HG03342 (cell line): ENCODE data around the gene SDCCAG8.

Experiments used
- ATAC-seq: cut with Tn5 transposase; IDR thresholded peaks from one replicate; pipeline ENCODE4 v1.9.1; 2021; ENCODE audit warnings: mild to moderate bottlenecking, moderate library complexity; ENCODE audit not compliant: unreplicated experiment

Gene SDCCAG8

DNA sequence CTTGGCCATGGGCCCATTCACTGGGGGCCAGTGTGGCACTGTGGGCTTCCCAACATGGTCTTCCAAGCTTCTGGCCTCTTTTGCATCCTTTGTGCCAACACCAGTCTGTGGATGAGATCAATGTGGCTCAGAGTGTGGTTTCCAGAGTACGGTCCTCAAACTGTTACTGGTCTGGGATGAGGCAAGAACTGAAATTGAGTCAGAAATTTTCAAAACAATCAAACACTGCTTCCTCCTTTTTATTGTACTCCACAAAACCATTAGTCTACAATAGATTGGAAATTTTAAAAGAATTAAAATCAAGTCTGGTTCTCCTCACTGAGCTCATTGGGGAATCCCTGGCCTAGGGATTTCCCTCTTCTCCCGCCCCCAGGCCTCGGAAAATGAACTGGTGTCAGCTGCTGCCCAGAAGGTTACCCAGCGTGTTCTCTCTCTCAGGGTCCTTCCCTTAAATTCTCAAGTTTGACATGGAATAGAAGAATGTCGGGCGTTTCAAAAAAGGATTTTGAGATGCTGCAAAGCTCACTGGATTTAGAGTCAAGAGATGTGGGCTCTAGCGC, 222.0 kb downstream of the SDCCAG8 start:
- ATAC-seq: no peak

DNA sequence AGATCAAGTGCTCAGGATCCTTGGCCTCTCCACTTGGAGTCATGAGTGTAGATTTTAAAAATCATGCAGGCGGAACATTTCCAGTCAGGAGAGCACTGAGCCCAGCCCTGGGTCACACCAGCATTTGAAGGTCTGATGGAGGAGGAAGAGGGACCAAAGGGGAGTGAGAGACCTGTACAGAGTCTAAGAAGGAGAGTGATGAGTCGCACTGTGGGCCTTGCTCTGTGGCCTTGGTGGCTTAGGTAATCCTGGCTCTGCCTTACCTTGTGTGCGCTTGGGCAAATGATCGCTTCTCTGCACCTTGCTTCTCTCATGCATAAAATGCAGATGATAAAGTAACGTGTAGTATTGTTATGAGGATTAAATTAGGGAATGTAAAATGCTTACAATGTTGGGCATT, 225.3 kb downstream of the SDCCAG8 start:
- no peak for ATAC-seq

DNA sequence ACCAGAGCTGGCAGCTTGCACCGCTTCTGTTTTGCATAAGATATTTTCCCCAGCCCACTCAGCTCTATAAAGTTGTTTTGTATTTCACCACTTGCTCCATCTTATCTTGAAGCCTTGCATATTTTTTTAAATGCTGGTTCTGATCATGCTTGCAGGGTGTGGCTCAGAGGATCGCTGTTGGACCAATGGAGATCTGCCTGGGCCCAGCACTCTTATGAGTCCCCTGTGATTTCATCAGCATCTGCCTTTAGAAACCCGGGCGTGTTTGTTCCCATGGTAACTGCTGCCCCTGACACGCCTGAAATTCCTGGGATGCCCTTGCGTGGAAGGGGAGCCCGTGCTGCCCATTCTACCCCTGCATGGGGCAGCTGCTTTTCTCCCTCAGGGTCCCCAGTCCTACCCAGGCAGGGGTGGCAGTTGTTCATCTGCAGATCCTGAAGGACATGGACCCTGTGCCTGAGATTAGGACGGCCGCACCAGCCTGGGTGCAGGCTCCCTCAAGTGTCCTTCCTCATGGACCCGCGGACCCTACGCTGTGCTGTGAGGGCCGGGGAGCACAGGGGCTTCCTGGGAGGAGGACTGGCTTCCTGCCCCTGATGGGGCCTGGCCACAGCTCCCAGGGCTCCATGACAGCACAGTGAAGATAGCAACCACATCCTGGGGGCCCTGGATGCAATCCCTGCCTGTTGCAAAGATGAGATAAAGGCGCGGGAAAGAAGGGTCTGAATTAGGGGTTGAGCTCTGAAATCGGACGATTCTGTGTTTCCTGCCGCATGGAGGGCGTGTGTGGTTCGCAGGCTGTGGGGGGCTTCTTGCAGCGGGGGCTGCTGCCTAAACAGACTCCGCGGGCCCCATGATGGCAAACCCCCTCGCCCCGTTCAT, 226.5 kb downstream of the SDCCAG8 start:
- ATAC-seq: no peak

DNA sequence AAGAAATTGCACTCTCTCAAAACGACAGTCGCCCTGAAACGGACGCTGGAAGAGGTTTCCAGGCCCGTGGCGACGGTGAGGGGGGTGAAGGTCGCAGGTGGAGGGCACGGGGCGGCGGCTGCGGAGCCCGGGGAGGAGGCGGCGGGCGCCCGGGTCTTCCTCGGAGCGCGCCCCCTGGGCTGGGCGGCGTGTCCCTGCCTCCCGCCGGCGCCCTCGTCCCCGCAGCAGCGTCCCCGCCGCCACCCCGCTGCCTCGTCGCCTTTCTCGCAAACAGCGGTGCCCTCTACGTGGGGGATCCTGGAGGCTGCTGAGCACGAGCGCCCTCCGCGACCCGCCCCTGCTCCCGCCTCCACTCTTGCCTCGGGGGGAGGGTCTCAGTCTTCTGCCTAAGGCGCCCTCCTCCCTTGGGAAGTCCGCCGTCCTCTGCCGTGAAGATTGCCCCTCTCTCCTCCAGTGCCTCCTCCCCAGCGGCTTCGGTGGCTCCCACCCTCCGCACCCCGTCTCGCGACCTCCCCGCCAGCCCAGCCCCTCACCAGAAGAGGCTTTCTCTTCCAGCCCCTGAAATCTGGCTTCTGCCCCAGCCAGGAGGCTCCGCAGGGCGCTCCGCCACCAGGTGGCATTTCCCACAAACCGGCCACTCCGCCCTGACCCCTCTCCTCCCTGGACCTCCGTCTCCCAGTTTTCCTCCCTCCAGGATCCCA, 227.4 kb downstream of the SDCCAG8 start:
- no peak for ATAC-seq

DNA sequence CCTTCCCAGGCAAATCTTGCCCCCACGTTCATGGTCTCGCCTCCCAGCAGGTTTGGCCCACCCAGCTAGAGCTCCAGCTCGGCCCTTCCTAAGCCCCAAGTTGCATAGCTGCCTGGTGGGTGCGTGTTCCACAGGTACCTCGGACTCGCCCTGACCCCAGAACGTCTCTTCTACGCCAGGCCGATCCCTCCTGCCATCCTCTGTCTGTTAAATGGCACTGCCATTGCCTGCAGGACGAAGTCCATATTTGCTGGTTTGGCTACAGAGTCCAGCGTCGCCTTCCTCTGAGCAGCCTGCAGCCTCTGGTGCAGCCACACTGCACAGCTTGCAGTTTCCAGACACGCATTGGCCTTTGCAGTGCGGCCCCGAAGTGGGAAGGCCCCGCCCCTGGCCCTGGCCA, 228.1 kb downstream of the SDCCAG8 start:
- no peak for ATAC-seq

GRCh38 chr1:243487036-243487648, 231.3 kb downstream of the SDCCAG8 start:
- ATAC-seq: no peak

GRCh38 chr1:243487649-243488227, 231.9 kb downstream of the SDCCAG8 start:
- no peak for ATAC-seq

DNA sequence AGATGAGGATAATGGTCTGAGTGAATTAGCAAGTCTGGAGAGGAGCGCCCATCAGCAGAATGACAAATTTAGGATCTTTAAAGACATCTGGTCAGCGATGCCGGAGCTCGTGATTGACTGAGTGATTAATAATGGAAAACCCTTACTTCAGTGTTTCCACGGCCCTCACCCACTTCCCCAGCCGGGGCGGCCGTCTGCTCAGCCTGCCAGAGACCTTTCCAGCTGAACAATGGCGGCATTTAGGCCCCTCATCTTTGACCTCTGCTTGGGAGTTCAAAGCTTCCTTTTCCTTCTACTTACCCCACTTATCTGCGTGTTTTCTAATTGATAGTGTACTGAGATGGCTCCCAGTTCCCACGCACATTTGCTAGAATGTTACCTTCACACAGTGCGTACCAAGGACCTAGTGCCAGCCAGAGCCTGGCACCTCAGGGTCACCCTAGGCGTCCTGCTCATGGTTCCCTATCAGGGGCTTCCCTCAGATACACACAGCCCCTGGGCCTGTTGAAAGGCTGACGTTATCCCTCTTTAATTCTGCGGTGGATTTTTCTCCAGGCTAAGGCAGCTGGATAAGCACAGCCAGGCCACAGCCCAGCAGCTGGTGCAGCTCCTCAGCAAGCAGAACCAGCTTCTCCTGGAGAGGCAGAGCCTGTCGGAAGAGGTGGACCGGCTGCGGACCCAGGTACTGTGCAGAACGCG, 232.8 kb downstream of the SDCCAG8 start:
- ATAC-seq: no peak

GRCh38 chr1:243489158-243489527, 233.3 kb downstream of the SDCCAG8 start:
- ATAC-seq: no peak

DNA sequence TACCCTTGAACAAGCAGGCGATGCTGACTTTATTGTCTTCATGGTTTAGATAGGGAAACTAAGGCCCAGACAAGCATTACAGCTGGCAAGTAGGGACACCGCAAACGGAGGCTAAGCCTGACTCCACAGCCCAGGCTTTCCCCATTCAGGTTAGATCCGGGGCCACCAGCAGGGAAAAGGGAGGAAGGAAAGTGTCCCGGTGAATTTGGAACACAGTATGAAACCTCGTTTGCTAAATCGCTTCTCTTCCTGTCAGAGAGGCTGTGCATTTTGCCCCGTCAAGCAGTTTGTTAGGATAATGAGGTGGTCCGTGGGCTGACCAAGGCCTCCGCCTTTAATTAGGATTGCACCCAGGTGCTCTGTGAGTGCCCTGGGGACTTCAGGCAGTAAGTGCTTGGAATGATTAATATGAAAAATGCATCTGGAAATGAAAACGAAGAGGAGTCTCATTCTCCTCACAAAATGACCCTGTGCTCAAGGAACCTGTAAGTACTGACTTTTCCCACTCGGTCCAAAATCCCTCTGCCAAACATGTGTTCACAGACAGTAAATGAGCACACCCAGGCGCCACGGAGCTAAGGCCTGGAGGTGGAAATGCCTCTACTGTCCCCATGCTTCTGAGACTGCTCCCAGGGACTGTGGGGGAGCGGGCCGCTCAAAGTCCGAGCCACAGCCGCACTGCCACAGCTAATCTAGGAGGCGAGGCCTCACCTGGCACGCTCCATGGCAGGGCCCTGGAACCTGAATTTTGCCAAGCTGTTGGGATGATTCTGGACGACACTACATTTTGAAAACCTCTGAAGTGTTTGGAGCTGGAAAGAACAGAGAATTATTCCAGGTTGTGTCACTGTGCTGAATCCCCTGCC, 234.1 kb downstream of the SDCCAG8 start:
- ATAC-seq: no peak

DNA sequence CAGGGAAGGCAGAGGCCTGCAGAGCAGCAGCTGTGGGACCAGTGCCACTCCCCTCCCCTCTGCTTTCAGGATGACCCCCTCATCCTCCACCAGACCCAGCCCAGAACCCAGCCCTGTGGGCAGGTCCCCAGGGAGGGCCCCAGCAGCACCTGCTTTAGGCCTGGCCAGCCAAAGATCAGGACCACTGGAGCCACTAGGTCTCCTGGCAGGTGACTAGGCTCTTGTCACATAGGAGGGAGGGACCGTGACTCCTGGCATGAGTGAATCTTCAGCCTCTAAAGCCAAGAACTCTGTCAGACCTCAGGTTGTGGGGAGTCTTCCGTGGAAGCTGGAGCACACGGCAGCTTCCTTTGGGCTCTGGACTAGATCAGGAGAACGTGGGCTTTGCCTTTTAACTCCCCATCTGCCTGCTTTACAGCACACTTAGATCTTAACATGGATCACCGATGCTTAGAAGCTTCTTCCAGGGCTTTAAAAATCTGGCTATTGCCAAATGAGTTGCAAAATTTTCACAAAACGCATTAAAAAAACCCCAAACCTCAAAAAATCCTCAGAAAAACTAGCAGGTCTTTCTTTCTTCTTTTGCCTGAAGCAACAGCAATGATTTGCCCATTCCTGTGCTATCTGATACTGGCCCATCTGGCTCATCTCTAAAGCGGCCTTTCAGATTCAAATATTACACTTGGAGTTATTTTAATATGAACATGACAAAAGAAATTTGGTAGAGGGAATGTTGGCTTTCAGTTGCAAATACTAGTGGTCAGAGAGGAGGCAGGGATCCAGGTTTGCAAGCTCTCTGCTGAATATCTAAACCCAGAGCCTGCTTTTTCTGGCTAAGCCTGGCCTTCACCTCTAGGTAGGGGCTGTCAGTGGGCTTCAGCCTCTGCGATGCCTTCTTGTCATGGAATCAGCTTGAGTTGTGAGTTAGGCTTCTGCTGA, 235.2 kb downstream of the SDCCAG8 start:
- ATAC-seq: no peak

GRCh38 chr1:243493156-243494129, 237.6 kb downstream of the SDCCAG8 start:
- no peak for ATAC-seq

DNA sequence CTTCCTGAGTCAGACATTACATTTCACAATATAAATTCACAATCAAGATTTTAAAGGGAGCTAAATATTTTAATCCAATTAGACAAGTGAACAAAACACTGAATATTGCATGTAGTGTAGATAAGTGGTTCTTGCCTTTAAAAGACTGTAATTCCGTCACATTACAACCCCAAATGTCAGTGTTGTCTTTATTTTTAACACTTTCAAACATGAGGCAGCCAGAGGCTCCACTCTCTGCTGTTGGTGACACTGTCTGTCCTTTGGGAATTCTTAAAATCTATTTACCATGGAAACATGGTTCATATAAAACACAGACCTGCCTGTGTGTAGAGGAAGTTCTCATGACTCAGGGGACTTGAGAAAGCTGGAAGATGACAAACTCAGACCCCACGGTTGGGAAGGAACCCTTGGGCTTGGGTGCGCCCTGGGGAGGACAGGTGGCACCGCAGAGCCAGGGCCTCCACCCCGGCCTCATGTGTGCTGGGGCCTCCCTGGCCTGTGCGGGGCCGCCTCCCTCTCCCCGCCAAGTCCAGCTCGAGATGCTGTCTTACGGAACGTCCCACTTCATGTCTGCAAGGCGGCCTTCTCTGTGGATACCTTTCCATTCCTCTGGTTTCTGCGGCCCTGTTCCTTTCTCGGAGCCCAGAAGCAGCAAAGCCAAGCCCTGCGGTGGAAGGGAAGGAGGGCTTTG, 239.0 kb downstream of the SDCCAG8 start:
- ATAC-seq: no peak

DNA sequence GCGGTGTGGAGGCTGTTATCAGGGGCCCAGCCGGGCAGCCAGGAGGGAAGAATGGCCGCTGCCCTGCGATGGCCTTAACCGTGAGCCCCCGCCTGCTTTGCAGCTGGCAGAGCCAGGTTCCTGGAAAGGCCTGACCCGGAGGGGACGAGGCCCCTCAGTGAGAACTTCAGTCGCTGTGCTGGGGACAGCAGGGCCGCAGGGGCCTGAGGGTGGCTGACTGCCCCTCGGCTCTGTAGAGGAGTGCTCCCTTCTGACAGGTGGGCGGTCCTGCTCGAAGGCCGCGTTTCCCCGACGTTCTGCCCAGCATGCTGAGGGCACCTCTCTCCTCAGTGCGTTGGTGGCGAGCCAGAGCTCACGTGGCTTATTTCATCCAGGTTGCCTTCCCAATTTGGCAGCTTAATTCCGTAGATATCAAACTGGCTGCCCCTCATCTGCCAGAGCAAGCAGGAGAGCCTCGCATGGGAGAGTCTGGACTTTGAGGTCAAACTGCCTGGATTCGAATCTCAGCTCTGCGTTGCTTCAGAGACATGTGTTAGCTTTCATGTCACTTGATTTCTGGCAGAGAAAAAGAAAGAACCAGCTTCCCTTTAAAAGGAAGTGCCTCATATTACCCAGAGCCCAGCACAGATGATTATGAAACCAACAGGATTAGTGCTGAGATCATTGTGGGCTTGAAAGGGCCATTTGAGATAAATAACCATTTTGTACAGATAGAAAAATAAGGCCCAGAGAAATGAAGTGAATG, 239.8 kb downstream of the SDCCAG8 start:
- no peak for ATAC-seq

DNA sequence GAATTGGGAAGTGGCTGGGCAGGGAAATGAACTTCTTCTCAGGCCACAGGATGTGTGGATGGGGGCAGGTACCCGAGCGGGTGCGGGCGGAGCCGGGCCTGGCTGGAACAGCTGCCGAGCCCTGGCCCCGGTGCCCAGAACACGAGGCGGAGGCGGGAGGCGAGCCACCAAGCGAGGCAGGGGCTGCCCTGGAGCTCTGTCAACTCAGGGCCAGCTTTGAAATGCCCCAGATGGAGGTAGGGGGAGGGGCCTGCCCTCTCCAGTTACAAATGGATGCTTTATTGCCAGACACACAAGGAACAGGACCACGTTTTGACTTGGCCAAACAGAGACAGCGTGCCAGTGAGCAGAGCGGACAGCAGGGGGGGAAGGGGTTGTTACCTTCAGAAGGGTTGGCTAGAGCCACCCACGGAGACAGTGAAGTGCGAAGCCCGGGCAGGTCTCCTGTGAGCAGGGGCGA, 240.4 kb downstream of the SDCCAG8 start:
- no peak for ATAC-seq

GRCh38 chr1:243496806-243497205, 241.0 kb downstream of the SDCCAG8 start:
- no peak for ATAC-seq
